Smooth muscle cell (in vitro differentiated cells): ENCODE data around the gene ASPG. TPM values are rescaled to one million over a fixed set of nuclear protein-coding genes. Genes with fewer than 3 reads are reported as not detected.
A peak's percentile ranks its signal among the peaks of the same experiment; 100 is the strongest.

Source experiments
- DNase-seq: peaks from one replicate; lab custom pipeline; 2025; ENCODE audit not compliant: unreplicated experiment; lab: John Stamatoyannopoulos, UW
- H2AFZ ChIP-seq: fragments of 200-600 bp; sonication (generic); 2 replicates; pipeline ENCODE4 v1.6.0; 2016; ENCODE audit warnings: antibody characterized with exemption, low read depth, mild to moderate bottlenecking
- H3F3A ChIP-seq: fragments of 200-600 bp; sonication (generic); 2 replicates; pipeline ENCODE4 v1.6.0; 2017; ENCODE audit warnings: antibody characterized with exemption, low read depth
- H3K27ac ChIP-seq: fragments of 200-600 bp; sonication (generic); 2 replicates; pipeline ENCODE4 v1.5.1; 2016; ENCODE audit warnings: low read depth, mild to moderate bottlenecking
- H3K27me3 ChIP-seq: fragments of 200-600 bp; sonication (generic); 2 replicates; pipeline ENCODE4 v1.6.1; 2016; ENCODE audit warnings: low read depth, mild to moderate bottlenecking
- H3K36me3 ChIP-seq: fragments of 200-600 bp; sonication (generic); 2 replicates; pipeline ENCODE4 v1.5.1; 2016; ENCODE audit warnings: low read depth
- H3K4me1 ChIP-seq: fragments of 200-600 bp; sonication (generic); 2 replicates; pipeline ENCODE4 v1.5.1; 2016; ENCODE audit warnings: low read depth
- H3K4me2 ChIP-seq: fragments of 200-600 bp; sonication (generic); 2 replicates; pipeline ENCODE4 v1.6.0; 2016; ENCODE audit warnings: mild to moderate bottlenecking
- H3K4me3 ChIP-seq: fragments of 200-600 bp; sonication (generic); 2 replicates; pipeline ENCODE4 v1.5.1; 2016; ENCODE audit warnings: mild to moderate bottlenecking
- H3K79me2 ChIP-seq: fragments of 200-600 bp; sonication (generic); 2 replicates; pipeline ENCODE4 v1.6.0; 2016; ENCODE audit warnings: low read depth, mild to moderate bottlenecking
- H3K9ac ChIP-seq: fragments of 200-600 bp; sonication (generic); 2 replicates; pipeline ENCODE4 v1.6.0; 2016; ENCODE audit warnings: low read depth
- H3K9me3 ChIP-seq: fragments of 200-600 bp; sonication (generic); replicated peaks from 2 replicates; pipeline ENCODE4 v1.5.1; 2016; ENCODE audit warnings: low read depth
- H4K20me1 ChIP-seq: fragments of 200-600 bp; sonication (generic); 2 replicates; pipeline ENCODE4 v1.6.0; 2016; ENCODE audit warnings: low read depth
- CTCF ChIP-seq: fragments of 200-600 bp; sonication (generic); IDR thresholded peaks from 2 replicates; pipeline ENCODE4 v1.5.1; 2017; ENCODE audit warnings: borderline replicate concordance, mild to moderate bottlenecking, antibody characterized with exemption; ENCODE audit not compliant: insufficient read depth, poor library complexity, severe bottlenecking
- WGBS: methylation state at CpG from one replicate; pipeline ENCODE4 v1.1.7; 2016; ENCODE audit warnings: low lambda C conversion rate; 5-methylcytosine and 5-hydroxymethylcytosine counted together
- polyA plus RNA-seq: library from polyadenylated mRNA; unstranded; fragments of >200 nt; fragmentation: Nextera tagmentation; extraction: Ambion mirVana; gene quantifications from 2 replicates; pipeline ENCODE4 v1.2.1, GENCODE V29; 2016
- total RNA-seq: library from RNA; depleted of rRNA; stranded (reverse); fragments of >200 nt; gene quantifications from 2 replicates; pipeline ENCODE4 v1.2.3, GENCODE V29; 2014

Gene ASPG
- total and polyA plus RNA-seq, 2 experiments from 2014 or later, result 0.18 to 1.2 TPM

GRCh38 chr14:104130974-104131651 lies 45.6 kb downstream of the ASPG start:
- Histone ChIP-seq H3K36me3 (no peaks in the 10 kb centered on the region), H3K9me3 (peaks cover 7% of the 10 kb centered on the region), H3K4me2 (no peak overlapping the region), H3K9ac (no peak overlapping the region), H3K27ac (no peak overlapping the region), H2AFZ (no peak overlapping the region), H3K79me2 (no peaks in the 10 kb centered on the region), H3K27me3 (peaks cover 30% of the 10 kb centered on the region), H3K4me1 (peaks cover 8% of the 10 kb centered on the region), H3F3A (no peaks in the 10 kb centered on the region), H4K20me1 (no peaks in the 10 kb centered on the region), H3K4me3 (no peak overlapping the region)
- WGBS, result 31% methylated on average over 11 of the region's 11 CpGs
- TF ChIP-seq CTCF, result peak; percentile 75
- DNase-seq, result no peak

DNA sequence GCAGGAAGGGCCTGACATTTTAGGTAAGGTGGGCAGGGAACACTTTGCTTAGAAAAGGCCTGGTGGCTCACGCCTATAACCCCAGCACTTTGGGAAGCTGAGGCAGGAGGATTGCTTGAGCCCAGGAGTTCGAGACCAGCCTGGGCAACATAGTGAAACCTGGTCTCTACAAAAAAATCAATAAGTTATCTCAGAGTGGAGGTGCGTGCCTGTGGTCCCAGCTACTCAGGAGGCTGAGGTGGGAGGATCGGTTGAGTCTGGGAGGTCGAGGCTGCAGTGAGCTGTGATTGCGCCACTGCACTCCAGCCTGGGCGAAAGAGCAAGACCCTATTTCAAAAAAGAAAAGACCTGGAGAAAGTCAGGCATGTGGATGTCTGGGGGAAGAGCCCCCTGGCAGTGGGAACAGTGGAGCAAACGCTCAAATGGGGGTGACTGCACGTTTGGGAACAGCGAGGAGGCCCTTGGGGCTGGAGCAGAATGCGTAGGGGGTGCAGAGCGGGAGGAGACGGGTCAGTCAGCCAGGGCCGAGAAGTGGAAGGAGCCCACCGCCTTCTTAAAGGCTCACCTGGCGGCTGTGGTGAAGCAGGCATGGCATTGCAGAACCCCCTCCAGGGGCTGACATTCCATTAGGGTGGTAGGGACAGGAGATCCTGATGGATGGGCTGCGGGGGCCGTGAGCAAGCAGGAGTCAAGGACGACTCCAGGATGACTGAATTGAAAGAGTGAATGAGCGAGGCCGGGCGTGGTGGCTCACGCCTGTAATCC lies 46.6 kb downstream of the ASPG start:
- WGBS, result 79% methylated on average over 23 of the region's 23 CpGs
- Histone ChIP-seq H3K36me3 (no peaks in the 10 kb centered on the region), H3K4me3 (no peak overlapping the region), H3K4me1 (peaks cover 15% of the 10 kb centered on the region), H3F3A (no peaks in the 10 kb centered on the region), H4K20me1 (no peaks in the 10 kb centered on the region), H3K9ac (no peak overlapping the region), H3K9me3 (peaks cover 7% of the 10 kb centered on the region), H3K27ac (no peak overlapping the region), H3K27me3 (peaks cover 39% of the 10 kb centered on the region), H3K4me2 (no peak overlapping the region), H3K79me2 (no peaks in the 10 kb centered on the region), H2AFZ (no peak overlapping the region)
- no peak for TF ChIP-seq CTCF
- DNase-seq, result no peak

DNA sequence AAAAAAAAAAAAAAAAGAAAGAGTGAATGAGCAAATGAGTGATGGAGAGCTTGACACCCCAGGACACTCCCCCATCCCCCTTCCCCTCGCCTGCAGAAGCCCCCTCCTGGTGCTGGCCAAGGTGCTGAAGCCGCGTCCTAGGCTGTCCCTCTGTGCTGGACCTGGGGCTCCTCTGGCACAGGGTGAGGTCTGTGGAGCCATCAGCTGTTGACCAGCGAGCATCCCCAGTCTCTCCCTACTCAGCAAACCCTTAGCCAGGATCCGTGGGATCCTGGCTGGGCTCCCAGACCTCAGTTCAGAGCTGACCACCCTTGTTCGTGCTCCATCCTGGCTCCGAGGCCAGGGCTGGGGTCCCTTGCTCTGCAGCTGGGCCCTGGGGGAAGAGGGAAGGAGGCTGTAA lies 47.5 kb downstream of the ASPG start:
- no peak for DNase-seq
- no peak overlapping the region for H3K4me2 ChIP-seq
- no peak overlapping the region for H2AFZ ChIP-seq
- peaks cover 41% of the 10 kb centered on the region for H3K27me3 ChIP-seq
- WGBS, result 52% methylated on average over 7 of the region's 7 CpGs
- no peaks in the 10 kb centered on the region for H3K36me3 ChIP-seq
- no peaks in the 10 kb centered on the region for H3F3A ChIP-seq
- no peak overlapping the region for H3K9ac ChIP-seq
- H3K4me3 ChIP-seq, result no peak overlapping the region
- H3K4me1 ChIP-seq, result peaks cover 22% of the 10 kb centered on the region
- no peak for TF ChIP-seq CTCF
- peaks cover 7% of the 10 kb centered on the region for H3K9me3 ChIP-seq
- H4K20me1 ChIP-seq, result no peaks in the 10 kb centered on the region
- H3K79me2 ChIP-seq, result no peaks in the 10 kb centered on the region
- H3K27ac ChIP-seq, result no peak overlapping the region

- Histone ChIP-seq H3K4me3 (no peak overlapping the region), H2AFZ (no peak overlapping the region), H3K27ac (no peak overlapping the region), H3K79me2 (no peaks in the 10 kb centered on the region), H3K27me3 (peaks cover 41% of the 10 kb centered on the region), H3K36me3 (no peaks in the 10 kb centered on the region), H3K9me3 (peaks cover 7% of the 10 kb centered on the region), H3K9ac (no peak overlapping the region), H3F3A (no peaks in the 10 kb centered on the region), H4K20me1 (no peaks in the 10 kb centered on the region), H3K4me2 (no peak overlapping the region), H3K4me1 (peaks cover 22% of the 10 kb centered on the region)
- DNase-seq, result no peak
- WGBS, result 92% methylated on average over 9 of the region's 9 CpGs
- no peak for TF ChIP-seq CTCF
Measured at GRCh38 chr14:104133496-104133895, 48.0 kb downstream of the ASPG start.
